GM19023 (cell line): ENCODE results near the gene EIF4G3.
A peak's percentile ranks its signal among the peaks of the same experiment; 100 is the strongest.
"Not testable (repeated sequence)": the region's sequence is repeated elsewhere in the genome, so short reads cannot be mapped to it uniquely, and the experiment has no call there.

Experiments used
- ATAC-seq: cut with Tn5 transposase; IDR thresholded peaks from one replicate; pipeline ENCODE4 v1.9.1; 2021; ENCODE audit warnings: mild to moderate bottlenecking, moderate library complexity; ENCODE audit not compliant: unreplicated experiment

EIF4G3 gene

DNA sequence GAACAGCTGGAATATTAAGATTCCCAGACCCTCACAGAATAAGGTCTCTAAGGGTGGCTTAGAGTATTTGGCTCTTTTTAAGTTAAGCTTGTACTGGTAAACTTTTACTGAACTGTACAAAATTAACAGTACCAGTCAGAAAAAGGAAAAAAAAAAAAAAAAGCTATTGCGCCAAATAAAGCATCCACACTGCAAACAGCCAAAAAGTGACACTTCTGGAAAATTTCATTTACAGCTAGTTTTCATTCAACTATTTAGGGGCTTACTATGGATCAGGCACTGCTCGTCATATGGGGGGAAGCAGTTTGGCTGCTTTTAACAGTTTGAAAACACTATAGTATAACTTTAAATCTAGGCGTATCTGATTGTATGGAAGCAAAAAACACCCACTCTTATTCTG lies 139.6 kb downstream of the EIF4G3 start:
- no peak for ATAC-seq

DNA sequence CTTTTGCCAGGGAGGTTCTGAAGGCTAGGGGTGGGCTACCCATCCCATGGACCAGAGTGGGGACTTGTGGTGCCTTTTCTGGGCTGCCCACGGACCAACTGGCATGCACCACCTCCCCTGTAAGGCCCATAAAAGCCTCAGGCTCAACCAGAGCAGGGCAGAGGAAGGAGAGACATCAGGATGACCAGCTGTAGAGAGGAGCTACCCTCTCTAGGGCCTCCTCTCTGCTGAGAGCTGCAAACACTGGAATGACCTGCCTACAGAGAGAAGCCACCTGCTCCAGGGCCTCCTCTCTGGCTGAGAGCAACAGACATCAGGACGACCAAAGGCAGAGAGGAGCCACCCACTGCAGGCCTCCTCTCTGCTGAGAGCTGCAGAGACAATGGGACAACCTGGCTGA lies 140.9 kb downstream of the EIF4G3 start:
- ATAC-seq = no peak

DNA sequence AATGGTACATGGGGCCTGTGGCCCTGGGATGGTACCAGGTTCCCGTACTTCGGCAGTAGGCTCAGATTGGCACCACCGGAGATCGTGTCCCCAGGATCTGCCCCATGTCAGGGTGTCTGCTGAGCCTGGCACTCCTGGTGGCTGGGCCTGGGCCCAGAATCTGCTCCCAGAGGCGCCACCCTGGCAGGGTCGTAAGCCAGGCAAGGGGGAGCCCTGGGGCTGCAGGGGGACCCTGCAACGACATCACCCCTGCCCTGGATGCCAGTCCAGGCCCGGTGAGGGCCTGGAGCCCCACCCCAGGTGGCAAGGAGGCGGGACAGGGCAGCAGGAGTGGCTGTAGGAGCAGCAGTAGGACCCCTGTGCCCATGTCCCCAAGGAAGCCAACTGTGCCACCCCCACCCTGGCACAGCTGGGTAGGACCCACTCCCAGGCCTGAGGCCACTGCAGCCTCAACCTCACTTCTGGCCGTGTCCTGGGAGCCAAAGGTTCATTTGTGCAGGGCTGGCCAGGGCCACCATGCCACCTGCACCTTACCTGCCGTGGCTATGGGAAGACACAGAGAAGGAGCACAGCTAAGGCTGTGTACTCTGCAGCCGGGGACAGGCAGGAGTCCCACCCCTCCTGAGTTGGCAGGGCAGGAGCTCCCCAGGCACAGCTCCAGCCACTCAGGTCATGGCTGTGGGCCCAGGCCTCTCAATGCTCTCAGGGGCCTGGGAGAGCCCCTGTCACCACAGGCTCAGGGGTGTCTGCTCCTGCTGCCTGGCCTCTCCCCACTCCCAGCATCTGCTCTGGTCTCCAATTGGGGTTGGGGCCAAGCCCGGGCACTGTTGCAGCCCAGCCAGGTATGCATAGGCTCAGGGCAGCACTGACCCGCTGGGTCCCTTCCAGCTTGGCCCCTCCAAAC lies 141.7 kb downstream of the EIF4G3 start:
- ATAC-seq = no peak

- no peak for ATAC-seq
Observed at GRCh38 chr1:21032741-21033140, 144.0 kb downstream of the EIF4G3 start.

DNA sequence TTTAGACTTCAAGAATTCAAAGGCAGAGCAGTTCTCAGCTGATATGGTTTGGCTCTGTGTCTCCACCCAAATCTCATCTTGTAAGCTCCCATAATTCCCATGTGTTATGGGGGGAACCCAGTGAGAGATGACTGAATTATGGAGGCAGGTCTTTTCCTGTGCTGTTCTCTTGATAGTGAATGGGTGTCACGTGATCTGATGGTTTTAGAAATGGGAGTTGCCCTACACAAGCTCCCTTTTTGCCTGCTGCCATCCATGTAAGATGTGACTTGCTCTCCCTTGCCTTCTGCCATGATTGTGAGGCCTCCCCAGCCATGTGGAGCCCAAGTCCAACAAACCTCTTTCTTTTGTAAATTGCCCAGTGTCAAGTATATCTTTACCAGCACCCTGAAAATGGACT lies 146.5 kb downstream of the EIF4G3 start:
- ATAC-seq = no peak

DNA sequence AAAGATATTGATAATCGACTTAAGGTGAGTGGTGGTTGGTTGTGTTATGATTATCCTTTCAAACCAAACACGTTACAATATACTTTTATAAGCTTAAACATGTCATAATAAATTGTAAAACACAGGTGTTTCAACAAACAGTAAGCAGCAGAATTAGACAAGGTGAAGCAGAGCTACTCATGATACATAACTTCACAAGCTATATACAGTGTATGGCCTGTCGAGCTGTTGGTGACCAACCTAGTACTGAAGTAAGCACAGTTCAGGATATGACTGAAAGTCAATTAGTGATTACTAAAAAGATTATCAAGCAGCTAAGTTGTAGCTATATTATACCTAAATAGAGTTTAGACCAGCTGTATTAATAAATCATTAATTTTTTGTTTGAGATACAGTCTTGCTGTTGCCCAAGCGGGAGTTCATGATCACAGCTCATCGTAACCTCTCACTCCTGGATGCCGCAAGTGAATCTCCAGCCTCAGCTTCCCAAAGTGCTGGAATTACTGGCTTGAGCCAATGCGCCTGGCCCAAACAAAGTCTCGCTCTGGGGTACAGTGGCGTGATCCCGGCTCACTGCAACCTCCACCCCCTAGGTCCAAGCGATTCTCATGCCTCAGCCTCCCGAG lies 148.1 kb downstream of the EIF4G3 start:
- no peak for ATAC-seq

DNA sequence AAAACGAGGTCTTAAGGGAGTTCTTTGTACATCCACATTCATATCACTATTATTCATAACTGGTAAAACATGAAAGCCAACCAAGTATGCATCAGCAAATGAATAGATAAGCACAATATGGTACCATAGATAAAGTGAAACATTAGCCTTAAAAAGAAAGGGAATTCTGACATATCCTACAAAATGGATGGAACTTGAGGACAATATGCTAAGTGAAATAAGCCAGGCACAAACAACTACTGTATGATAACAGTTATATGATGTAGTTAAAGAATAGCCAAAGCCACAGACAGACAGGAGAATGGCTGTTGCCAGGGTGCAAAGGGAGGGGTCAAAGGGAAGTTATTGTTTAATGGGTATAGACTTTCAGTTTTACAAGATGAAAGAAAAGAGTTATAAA lies 148.9 kb downstream of the EIF4G3 start:
- no peak for ATAC-seq

GRCh38 chr1:21024918-21025317 lies 151.8 kb downstream of the EIF4G3 start:
- no peak for ATAC-seq

- ATAC-seq = not testable (repeated sequence)
Observed at GRCh38 chr1:21024136-21024896, 152.4 kb downstream of the EIF4G3 start.

- peak; percentile 87 for ATAC-seq
Observed at GRCh38 chr1:21022279-21023040, 154.2 kb downstream of the EIF4G3 start.

GRCh38 chr1:21021311-21021710 lies 155.4 kb downstream of the EIF4G3 start:
- no peak for ATAC-seq

GRCh38 chr1:21020151-21020550 lies 156.5 kb downstream of the EIF4G3 start:
- no peak for ATAC-seq

DNA sequence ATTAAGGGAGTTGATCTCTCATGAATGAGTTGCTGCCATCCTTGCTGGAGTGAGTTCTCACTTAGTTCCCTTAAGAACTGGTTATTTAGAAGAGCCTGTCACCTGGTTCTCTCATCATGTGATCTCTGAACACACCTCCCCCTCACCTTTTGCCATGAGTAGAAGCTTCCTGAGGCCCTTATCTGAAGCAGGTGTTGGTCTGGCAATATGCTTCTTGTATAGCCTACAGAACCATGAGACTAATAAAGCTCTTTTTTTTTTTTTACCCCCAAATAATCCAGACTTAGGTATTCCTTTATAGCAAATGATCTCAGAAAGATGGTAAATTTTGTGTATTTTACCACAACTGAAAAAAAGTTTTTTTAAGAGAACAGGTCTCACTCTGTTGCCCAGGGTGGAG lies 158.0 kb downstream of the EIF4G3 start:
- ATAC-seq = no peak

DNA sequence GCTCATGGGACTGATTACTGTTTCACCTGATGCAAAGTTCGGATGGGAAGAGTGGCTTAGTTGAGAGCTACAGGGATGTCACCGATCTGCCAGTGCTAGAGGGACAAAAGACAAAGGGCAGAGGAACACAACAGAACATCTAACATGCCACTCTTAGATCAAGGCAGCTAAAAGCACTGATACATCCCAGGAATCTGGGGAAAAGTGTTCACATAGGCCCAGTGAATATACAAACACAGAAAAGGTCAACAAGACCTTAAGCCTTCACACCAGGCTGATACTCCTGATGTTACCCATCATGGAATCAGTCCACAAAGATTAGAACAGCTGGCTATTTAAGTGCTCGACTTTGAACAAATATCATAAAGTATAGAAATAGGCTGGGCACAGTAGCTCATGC lies 163.2 kb downstream of the EIF4G3 start:
- no peak for ATAC-seq

- no peak for ATAC-seq
Observed at GRCh38 chr1:21012937-21013336, 163.8 kb downstream of the EIF4G3 start.

DNA sequence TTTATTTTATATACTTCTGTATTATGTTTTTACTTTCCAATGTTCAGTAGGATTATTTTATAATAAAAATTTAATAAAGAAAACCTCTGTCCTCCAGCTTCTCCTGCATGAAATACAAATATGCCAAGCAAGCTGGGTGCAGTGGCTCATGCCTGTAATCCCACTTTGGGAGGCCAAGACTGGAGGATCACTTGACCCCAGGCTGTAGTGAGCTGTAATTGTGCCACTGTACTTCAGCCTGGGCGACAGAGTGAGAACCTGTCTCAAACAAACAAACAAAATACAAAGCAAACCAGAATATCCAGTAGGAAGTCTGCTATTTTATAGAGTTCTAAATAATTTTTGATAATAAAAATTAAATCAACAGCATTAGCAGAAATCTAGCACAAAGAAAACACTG lies 168.8 kb downstream of the EIF4G3 start:
- no peak for ATAC-seq

DNA sequence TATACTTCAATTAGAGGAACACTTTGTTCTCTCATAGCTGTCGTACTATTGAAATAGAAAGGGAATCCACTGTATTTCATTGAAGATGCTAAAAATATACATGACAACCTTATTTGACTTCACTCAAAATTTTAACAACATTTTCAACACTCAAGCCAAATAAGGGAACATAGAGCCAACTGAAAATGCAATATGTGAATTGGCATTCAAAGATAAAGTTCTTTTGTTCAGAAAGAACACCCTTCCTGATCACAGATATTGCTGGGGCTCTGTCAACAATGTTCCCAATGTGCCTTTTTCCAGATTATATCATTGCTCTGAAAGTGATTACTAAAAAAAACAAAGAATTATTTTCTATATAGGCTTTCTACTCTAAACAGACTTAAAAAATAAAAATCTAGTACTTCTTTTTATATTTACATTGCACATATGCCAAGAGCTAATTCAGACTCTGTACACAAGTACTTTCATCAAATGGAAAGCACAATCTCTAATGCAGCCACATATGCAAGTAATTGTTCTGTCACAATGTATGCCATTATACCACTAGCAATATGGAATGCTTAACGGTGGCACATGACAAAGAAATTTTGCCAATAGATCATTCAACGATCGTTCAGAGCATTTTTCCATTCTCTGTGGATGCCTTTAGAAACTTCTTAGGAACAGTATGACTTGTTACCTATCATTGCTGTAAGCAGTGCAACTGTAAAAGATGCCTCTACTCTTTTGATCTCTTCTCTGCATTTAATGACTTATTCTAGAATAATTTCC lies 171.0 kb downstream of the EIF4G3 start:
- ATAC-seq = no peak

GRCh38 chr1:21003281-21004045 lies 173.2 kb downstream of the EIF4G3 start:
- ATAC-seq = no peak

DNA sequence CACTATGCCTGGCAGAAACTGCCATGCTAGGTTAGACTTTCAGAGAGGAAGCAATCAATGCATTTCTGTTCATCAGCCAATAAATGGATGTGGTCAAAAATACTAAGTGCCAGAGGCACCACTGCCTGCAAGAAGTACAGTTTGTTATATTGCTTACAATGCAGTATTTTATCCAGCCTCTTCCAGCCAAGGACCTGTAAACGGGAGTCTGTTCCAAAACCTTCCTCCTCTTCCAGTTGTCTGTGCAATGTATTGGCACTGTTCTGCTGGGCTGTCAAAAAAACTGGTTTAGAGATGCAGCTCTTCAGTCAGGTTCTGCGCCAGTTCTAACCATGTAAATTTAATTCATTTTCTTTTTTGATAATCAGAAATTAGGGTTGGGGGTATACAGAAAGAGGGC lies 175.7 kb downstream of the EIF4G3 start:
- ATAC-seq = no peak

DNA sequence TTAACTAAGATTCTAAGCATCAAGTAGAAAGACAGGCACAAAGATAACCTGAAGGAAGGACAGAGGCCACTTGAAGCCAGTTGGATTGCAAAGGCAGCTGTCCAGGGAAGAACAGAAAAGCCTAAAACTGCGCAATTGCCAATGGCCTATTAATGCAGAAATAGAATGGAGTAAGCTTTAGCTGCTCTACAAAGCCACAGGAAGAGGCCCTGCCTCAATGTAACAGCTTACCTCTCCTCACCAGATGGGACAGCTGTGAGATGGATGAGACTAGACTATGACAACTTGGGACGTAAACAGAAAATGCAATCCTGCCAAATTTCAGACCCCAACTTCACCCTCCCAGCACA lies 176.5 kb downstream of the EIF4G3 start:
- no peak for ATAC-seq
